GM18519 (cell line): ENCODE data around the gene OLFM1.
"Not testable (repeated sequence)": the region's sequence is repeated elsewhere in the genome, so short reads cannot be mapped to it uniquely, and the experiment has no call there.

ENCODE experiments used
- ATAC-seq: cut with Tn5 transposase; IDR thresholded peaks from one replicate; pipeline ENCODE4 v1.9.1; 2021; ENCODE audit warnings: mild to moderate bottlenecking, moderate library complexity; ENCODE audit not compliant: unreplicated experiment, low FRiP score

OLFM1 gene

DNA sequence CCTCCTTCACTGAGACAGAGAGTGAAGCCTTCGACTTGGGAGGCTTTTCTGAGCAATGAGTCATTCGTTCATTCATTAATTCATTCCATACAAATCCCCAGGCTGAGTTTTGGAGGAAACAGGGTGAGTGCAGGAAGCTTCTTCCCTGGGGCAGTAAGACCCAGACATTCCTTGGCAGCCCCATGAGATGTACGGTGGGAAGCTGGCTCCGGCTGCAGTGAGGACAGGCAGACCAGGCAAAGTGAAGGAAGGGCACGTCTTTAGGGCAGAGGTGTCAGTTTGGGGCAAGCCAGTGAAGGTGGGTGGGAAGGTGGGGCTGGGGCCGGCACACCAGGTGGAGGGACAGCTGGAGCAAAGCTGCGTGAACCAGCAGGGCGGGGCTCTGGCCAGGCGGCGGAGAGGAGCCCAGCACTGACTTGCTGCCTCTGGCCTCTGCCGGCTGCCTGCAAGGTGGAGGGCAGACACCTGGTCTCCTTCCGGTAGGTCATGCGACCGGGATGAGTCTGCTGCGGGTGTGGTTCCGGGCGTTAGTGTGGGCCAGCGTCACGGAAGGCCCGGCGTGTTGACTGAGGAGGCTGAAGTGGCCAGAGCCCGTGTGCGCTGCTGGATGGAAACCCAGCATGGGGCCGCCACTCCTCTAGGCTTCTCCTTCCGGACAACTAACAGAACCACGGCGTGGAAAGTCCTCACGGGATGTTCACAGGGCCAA lies 16.6 kb downstream of the OLFM1 start:
- no peak for ATAC-seq

DNA sequence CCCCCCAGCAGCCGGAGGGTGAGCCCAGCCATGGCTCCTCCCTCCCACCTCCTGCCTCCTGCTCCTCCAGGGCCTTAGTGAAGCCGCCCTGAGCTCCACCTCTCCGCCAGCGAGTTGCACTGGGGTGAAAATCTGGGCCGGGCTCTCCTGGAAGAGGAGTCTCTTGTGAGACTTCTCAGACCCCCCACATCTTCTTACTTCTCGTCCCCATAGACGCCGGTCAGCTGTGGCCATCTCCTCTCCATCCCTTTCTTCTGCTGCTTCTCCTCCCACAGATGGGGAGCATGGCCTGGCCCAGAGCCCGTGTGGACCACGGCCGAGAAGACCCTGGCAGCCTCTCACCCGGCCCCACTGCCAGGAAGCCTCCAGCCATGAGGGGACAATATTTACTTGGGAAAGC lies 17.3 kb downstream of the OLFM1 start:
- no peak for ATAC-seq

DNA sequence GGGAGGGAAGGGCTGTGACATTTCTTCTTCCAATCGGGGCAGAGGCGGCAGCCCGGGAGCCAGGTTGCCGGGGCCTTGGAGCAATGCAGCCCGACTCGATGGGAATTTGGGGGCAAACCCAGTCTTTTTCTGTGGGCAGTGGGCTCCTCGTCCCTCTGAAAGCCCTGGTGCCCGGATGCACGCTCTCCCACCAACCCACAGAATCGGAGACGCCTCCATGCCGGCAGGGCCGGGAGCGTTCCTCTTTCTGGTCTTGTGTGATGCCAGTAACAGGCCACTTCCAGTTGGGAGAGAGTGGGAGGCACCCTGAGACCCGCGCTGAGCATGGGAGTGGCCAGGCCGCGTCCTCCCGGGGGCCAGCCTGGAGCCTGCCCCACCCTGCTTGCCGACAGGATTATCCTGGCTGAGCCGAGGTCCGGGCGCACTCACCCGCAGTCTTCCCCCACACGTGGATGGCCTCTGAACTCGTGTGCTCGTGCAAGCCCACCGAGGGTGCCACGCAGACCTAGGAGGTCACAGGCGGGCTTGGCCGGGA lies 17.8 kb downstream of the OLFM1 start:
- no peak for ATAC-seq

DNA sequence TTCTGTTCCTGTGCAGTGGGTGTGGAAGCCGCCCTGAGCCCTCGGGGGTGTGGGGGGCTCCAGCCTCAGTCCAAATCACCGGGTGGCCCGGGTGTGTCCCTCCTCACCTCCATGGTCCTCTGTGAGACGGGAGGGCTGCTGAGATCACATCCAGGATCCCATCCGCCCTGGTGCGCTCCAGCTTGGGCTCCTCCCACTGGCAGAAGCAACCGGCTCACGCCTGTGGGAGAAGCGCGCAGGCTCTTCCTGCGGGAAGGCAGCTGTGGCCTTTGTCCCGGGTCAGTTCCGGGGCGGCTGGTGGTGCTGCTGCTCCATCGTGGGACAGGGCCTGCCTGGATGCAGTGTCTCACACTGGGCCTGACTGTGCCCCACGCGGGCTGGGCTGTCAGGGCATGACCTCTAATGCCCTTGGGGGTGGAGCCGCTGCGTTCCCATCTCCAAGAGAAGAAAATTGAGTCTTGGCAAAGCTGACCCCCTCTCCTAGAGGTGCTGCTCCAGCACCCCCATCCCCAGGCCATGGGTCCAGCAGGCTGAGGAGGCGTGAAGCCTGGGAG lies 18.5 kb downstream of the OLFM1 start:
- no peak for ATAC-seq

DNA sequence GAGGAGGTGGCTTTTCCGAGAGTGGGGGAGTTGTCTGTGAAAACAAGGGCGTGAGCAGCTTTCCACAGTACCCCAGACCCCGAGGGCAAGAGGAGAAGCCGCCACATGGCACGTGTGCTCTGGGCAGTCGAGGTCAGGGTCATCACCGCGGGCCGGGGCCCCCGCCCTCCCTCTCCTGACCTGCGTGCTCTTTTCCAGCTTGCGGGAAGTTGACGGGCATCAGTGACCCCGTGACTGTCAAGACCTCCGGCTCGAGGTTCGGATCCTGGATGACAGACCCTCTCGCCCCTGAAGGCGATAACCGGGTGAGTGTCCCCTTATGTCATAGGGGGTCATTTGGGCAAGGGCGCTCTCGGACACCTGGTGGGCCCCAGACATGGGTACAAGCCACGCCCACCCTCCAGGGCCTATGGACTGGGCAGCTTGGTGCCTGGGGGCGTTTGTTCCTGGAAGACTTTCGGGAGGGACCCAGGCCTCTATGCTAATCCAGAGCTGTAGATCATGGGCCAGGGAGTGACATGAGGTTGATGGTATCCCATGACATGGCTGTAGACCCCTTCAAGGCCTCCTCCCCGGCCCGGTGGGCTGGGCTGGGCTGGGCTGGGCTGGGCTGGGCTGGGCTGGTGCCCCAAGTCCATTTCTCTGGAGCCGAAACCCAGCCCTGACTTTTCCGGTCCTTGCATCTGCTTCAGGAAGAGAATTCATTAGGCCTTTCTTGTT lies 19.2 kb downstream of the OLFM1 start:
- ATAC-seq, result no peak

DNA sequence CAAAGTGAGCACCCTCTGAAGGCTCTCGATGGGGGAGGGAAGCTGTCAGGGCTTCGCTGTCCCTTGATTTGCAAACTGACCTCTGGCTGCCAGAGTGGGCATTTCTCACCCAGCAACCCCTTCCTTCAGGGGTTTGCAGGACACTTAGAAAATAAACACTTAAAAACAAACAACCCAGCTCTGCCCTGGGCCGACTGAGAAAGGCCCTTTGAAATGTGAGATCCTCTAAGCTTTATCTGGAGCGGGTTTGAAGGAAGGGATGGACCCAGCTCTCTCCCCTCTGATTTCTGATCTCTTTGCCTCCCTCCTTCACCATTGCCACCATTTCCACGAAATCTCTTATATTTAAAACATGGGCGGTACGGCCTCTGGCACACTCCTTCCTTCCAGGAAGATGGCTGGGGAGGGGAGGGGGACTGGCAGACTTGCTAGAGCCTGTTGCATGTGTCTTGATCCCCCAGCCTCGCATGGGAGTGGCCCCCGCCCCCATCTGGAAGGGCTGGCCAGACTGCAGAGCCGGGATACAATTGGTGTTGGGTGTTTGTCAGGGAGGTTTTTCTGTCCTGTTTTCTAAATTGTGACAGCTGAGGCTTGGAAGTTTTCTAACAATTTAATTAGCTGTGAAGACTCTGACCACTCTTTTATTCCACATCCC lies 20.2 kb downstream of the OLFM1 start:
- ATAC-seq, result no peak

DNA sequence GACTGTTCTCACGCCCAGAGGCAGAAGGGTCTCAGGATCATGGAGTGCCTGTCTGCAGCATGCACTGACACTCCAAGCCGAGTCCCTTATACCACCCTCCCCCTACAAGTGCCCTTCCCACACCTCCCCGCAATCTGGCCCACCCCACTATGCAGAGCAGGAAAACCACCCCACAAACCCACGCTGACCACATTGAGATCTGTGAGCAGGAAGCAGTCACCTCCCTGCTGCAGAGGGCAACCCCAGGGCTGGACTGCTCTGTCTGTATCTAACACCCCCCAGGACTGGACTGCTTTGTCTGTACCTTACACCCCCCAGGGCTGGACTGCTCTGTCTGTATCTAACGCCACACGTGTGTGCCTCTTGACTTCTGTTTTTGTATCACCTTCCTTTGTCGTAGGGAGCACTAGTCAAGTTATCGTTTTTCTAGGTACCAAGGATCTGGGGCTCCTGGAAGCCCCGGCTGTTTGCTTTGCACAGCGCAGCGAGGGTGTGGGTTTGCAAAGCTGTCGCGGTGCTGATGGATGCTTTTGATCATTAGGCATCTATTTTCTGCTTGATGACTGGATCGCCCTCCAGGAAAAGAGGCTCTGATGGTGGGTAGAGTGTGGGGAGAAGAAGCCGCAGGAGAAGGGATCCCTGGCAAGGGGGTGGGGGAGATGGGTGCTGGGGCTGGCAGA lies 21.5 kb downstream of the OLFM1 start:
- ATAC-seq, result no peak

DNA sequence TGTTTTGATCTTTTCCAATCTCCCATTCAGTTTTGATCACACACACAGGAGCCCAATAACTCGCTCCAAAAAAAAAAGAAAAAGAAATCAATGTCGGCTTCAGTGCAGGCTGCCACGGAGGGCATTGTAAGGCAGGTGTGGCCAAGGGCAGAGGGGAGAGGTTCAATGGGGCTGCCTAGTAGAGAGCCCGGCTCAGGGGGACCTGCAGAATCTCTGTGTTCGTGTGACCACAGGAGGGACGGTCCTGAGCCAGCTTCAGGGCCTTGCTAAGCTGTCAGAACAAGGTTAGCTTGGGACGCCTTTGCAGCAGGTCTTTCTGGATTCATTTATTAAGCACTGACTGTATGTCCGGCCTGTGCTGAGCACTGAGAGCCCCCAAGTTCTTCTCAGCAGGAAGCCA lies 22.2 kb downstream of the OLFM1 start:
- ATAC-seq, result no peak

DNA sequence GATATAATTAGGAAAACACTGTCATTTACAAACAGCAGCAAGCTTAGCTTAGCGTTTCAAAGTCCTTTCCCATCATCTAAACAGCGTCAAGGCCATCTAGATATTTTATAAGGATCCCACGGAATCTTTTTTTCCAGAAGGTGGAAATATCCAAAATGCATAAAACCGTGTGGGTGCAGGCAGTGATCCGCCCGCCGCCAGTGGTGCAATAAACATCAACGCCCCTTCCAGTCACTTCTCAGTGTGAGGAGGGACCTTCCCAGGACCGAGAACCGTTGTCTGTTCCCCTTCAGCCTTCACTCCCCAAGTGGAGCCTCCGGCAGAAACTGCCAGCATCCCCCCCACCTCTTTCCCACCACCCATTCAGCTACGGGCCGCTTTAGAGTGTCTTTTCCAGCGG lies 22.9 kb downstream of the OLFM1 start:
- ATAC-seq, result no peak

DNA sequence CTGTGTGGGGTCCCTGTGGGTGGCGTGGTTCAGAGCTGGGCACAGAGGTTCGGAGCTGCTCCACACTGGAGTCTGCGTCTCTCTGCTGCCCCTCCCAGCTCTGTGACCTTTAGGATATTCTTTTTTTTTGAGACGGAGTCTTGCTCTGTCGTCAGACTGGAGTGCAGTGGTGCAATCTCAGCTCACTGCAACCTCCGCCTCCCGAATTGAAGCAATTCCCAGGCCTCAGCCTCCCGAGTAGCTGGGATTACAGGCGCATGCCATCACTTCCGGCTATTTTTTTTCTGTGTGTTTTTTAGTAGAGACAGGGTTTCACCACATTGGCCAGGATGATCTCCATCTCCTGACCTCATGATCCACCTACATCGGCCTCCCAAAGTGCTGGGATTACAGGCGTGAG lies 24.1 kb downstream of the OLFM1 start:
- ATAC-seq, result not testable (repeated sequence)

DNA sequence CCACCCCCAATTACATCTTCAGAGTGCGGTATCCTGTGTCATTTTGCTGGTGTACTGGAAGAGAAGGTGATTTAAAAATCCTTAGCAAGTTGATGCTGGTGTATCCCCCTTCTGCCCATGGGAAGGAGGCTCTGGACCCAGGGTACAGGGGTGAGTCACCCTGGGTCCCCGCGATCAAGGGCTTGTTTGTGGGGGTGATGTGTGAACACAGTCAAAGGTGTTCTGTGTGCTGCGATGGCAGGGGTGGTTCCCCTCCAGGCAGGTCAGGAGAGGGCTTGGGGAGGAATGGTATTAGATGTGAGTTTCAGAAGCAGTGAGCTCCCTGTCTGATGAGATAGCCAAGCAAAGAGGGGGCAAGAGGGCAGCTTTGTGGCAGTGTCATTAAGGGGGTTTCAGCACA lies 28.9 kb downstream of the OLFM1 start:
- ATAC-seq, result no peak

DNA sequence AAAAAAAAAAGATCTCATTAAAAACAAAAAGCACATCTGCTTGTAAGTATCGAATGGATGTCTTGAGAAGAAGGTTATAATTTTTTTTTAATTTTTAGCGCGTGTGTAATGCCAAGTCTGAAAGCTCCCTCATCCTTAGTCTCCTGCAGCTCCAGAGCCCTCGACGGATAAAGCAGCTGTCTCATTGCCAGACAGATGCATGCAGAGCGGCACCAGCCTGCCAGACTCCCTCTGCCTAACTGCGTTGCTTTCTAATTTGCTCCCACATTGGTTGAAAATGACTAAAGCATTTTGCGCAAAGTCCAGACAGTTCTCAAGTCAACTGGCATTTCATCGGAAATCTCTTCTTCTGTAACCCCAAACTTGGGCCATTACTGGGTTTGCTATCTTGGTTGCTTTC lies 29.4 kb downstream of the OLFM1 start:
- ATAC-seq, result no peak

DNA sequence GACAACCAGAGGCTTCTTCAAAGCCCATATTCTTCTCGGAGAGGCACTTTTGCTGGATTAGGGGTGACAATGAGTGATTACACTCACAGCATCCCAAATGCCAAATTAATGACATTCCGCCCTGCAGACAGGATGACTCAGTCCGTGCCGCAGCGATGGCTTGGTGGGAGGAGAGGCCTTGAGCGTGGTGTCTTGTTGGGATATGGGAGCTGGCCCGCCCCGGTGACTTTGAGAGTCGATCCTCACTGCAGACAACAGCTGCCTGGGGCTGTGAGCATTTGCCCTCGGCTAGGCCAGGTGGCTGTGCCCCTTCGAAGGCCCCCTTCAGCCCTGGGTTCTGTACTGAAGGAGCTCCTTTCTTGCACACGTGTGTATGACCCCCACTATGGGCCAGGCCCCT lies 29.8 kb downstream of the OLFM1 start:
- ATAC-seq, result no peak

DNA sequence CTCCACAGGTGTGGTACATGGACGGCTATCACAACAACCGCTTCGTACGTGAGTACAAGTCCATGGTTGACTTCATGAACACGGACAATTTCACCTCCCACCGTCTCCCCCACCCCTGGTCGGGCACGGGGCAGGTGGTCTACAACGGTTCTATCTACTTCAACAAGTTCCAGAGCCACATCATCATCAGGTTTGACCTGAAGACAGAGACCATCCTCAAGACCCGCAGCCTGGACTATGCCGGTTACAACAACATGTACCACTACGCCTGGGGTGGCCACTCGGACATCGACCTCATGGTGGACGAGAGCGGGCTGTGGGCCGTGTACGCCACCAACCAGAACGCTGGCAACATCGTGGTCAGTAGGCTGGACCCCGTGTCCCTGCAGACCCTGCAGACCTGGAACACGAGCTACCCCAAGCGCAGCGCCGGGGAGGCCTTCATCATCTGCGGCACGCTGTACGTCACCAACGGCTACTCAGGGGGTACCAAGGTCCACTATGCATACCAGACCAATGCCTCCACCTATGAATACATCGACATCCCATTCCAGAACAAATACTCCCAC lies 32.1 kb downstream of the OLFM1 start:
- no peak for ATAC-seq

DNA sequence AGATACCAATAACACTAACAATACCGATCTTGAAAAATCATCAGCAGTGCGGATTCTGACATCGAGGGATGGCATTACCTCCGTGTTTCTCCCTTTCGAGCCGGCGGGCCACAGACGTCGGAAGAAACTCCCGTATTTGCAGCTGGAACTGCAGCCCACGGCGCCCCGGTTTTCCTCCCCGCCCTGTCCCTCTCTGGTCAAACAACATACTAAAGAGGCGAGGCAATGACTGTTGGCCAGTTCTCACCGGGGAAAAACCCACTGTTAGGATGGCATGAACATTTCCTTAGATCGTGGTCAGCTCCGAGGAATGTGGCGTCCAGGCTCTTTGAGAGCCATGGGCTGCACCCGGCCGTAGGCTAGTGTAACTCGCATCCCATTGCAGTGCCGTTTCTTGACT lies 32.8 kb downstream of the OLFM1 start:
- ATAC-seq, result no peak

DNA sequence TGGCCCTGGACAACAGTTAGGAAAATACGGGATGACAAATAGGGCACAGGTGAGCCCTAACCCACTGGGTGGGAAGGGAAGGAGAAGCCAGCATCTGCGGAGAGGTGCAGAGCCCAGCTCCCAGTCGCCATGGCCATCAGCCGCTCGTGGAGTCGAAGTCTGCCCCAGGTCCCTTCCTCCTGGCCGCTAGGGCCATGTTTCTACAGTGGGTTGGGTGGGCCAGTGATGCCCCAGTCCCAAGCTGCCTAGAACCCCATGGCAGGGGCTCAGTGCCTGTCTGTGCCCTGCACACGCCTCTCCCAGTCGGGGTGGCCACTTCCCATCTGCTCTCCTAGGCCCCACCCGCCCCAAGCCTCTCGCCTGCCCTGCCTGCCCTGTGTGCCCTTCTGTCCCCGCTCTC lies 34.8 kb downstream of the OLFM1 start:
- ATAC-seq, result no peak

DNA sequence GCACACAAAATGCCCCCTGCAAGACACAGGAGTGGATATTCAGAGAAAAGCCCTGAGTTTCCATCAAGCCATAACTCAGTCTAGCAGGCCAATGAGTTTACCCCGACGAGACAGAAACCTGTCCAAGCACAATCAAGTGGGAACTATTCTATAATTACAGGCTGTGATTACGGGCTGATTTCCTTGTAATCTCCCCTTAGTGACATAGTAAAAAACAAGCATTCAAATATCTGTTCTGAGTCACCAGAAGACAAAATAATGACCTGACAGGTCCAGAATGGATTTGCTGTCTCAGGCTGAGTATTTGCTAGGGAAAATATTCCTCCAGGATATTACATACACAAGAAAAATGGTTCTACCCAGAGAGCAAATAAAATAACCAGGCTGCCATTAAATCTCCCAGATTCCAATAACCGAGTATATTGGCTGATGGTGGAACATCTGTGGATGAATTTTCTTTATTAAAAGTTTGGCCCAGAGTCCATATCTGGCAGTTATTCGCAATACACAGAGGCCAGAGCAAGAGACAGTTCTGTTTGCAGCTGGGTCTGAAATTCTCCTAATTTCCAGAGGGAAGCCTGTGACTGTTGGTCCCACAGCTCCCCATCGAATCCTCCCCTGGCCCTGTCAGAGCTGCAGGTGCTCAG lies 35.8 kb downstream of the OLFM1 start:
- no peak for ATAC-seq

DNA sequence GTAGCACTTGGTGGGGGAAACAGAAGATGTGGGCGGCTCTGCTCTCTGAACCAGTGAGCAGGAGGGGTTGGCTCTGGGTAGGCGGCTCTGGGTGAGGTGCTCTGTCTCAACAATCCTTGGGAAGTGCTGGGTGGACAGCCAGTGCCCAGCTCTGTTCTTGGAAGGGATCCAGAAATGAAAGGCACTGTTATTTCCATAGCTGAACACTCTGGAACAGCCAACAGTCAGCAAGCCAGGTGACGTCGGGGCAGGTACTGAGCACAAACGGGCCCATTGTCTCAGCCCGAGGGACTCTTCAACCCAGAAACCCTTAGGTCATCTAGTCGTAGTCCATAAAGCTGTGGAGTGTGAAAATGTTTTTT lies 36.3 kb downstream of the OLFM1 start:
- no peak for ATAC-seq

DNA sequence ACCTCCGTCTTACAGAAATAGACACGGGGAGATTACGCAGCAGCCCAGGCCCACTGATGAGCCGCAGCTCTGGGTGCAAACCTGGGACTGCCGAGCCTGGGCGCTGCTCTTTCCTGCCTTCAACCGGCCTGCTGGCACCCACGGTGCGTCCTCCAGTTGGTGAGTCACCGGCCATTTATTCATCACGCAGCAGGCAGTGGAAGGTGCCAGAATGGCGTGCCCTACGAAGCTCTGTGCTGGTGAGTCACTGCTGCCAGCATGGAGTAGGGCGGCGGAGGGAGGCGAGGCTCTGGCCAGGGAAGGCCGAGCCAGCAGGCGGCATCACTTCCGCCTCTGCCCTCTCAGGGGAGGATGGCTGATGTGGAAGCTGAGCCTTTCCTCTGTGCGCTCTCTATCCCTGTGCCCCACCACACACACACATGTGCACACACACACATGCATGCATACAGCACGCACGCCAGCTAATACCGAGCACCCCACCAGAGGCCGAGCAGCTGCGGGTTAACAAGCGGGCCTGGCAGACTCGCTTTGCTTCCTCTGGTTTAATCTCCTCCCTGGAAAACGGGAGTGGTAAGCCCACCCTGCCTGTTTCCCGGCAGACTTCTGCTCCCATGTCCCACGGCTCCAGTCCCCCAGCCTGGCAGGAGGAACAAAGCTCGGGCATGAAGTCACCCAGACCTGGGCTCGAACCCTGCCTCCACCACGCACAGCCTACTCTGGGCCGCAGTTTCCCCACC lies 39.2 kb downstream of the OLFM1 start:
- ATAC-seq, result no peak
